GM12878 (cell line): Measurements from ENCODE around the gene TGM2. TPM values are rescaled to one million over a fixed set of nuclear protein-coding genes. Genes with fewer than 3 reads are reported as not detected.
"Not testable (repeated sequence)": the region's sequence is repeated elsewhere in the genome, so short reads cannot be mapped to it uniquely, and the experiment has no call there.

Source experiments
- ATAC-seq: fragments of 200-7000 bp; cut with Tn5 transposase; 3 replicates; pipeline ENCODE4 v1.9.1; 2020; ENCODE audit warnings: mild to moderate bottlenecking, moderate library complexity
- BruUV-seq: library from RNA; stranded (reverse); fragments of 400-500 nt; replicated peaks from 2 replicates; lab custom pipeline; 2021; lab: Mats Ljungman, UMichigan
- CTCF ChIA-PET: fragments of 300-600 bp; sonication (Branson Sonifier 250); formaldehyde crosslinking; extraction: SDS; loops from one replicate; lab custom pipeline; 2021; ENCODE audit warnings: inconsistent platforms; lab: Yijun Ruan, JAX
- POLR2A ChIA-PET: fragments of 350-600 bp; formaldehyde crosslinking; extraction: SDS; loops from one replicate; lab custom pipeline; 2021; ENCODE audit warnings: inconsistent platforms; lab: Charles Lee
- RAD21 ChIA-PET: fragments of 300-600 bp; sonication (Branson Sonifier 250); formaldehyde crosslinking; loops from one replicate; lab custom pipeline; 2023; ENCODE audit warnings: antibody characterized with exemption; ENCODE audit not compliant: unreplicated experiment; lab: Charles Lee
- SMC1A ChIA-PET: fragments of 300-600 bp; sonication (Branson Sonifier 250); formaldehyde crosslinking; loops from one replicate; lab custom pipeline; 2023; ENCODE audit not compliant: unreplicated experiment, uncharacterized antibody; lab: Charles Lee
- DNase-seq: peaks from one replicate; pipeline ENCODE4 v3.0.0-alpha.2; 2011; ENCODE audit warnings: low read depth, low spot score
- FAIRE-seq: peaks from 3 replicates; lab custom pipeline; 2011; peaks lifted over from hg19 to GRCh38; lab: Jason Lieb, UNC
- H2AFZ ChIP-seq: 2 replicates; pipeline ENCODE4 v1.6.0; 2011; ENCODE audit warnings: low read depth, low read length, control low read depth; ENCODE audit not compliant: control insufficient read depth
- H3K27ac ChIP-seq: 2 replicates; pipeline ENCODE4 v1.5.1; 2011; ENCODE audit warnings: control low read depth; ENCODE audit not compliant: control insufficient read depth, insufficient read depth
- H3K27me3 ChIP-seq, 2 experiments: replicated peaks in 1 of 2; 2 replicates each; pipeline versions ENCODE4 v1.6.0 to v1.6.1; 2011; ENCODE audit warnings: low read length in 1 of 2; ENCODE audit not compliant: control insufficient read depth in 2 of 2, insufficient read depth in 2 of 2
- H3K36me3 ChIP-seq, 2 experiments: 2 replicates each; pipeline ENCODE4 v1.5.1; 2011; ENCODE audit warnings: low read length in 1 of 2; ENCODE audit not compliant: control insufficient read depth in 2 of 2, insufficient read depth in 2 of 2
- H3K4me1 ChIP-seq: 2 replicates; pipeline ENCODE4 v1.6.1; 2011; ENCODE audit warnings: mild to moderate bottlenecking, low read length, moderate library complexity, mixed read lengths; ENCODE audit not compliant: control insufficient read depth, insufficient read depth
- H3K4me2 ChIP-seq: 2 replicates; pipeline ENCODE4 v1.6.0; 2011; ENCODE audit warnings: control low read depth; ENCODE audit not compliant: control insufficient read depth, insufficient read depth
- H3K4me3 ChIP-seq: fragments of 200-600 bp; sonication (generic); 2 replicates; pipeline ENCODE4 v1.5.1; 2016
- H3K79me2 ChIP-seq: 2 replicates; pipeline ENCODE4 v1.6.0; 2011; ENCODE audit warnings: low read length; ENCODE audit not compliant: control insufficient read depth, insufficient read depth
- H3K9ac ChIP-seq: 2 replicates; pipeline ENCODE4 v1.8.0; 2011; ENCODE audit warnings: low read length, control low read depth, mixed read lengths; ENCODE audit not compliant: control insufficient read depth, insufficient read depth
- H3K9me3 ChIP-seq: replicated peaks from 3 replicates; pipeline ENCODE4 v1.5.1; 2011; ENCODE audit warnings: mild to moderate bottlenecking, low read length; ENCODE audit not compliant: control insufficient read depth, insufficient read depth
- H4K20me1 ChIP-seq: 2 replicates; pipeline ENCODE4 v1.6.0; 2011; ENCODE audit not compliant: control insufficient read depth, insufficient read depth
- SPI1 ChIP-seq: IDR thresholded peaks from 2 replicates; pipeline ENCODE4 v1.6.1; 2011; ENCODE audit warnings: low read depth, mild to moderate bottlenecking, low read length, moderate library complexity, borderline replicate concordance; ENCODE audit not compliant: insufficient read depth
- WGBS: methylation state at CpG from one replicate; pipeline ENCODE4 v1.1.6; 2016; ENCODE audit warnings: low lambda C conversion rate; ENCODE audit not compliant: insufficient replicate concordance, insufficient coverage; ENCODE audit errors: missing lambda C conversion rate; 5-methylcytosine and 5-hydroxymethylcytosine counted together
- in situ Hi-C: fragments of 300-500 bp; cut with MboI; formaldehyde crosslinking; loops from 9 replicates; pipeline ENCODE4 v1.14.3; 2018; ENCODE audit warnings: mixed read lengths
- intact Hi-C: fragments of 100-400 bp; cut with micrococcal nuclease; formaldehyde crosslinking; loops from one replicate; pipeline ENCODE4 v1.14.2; 2022; ENCODE audit not compliant: unreplicated experiment
- polyA plus RNA-seq, 11 experiments: library from polyadenylated mRNA; depleted of rRNA in 4 of 11; unstranded in 6 of 11; stranded (reverse) in 5 of 11; fragments of >200 nt; fragmentation: Nextera tagmentation in 4 of 11; fragmentation: Illumina TruSeq in 1 of 11; extraction: Ambion mirVana in 4 of 11; extraction: Trizol in 1 of 11; gene quantifications; 1 replicate in 1 of 11; 2 replicates in 10 of 11; pipeline versions ENCODE4 v1.2.1 to v1.2.3, GENCODE V29; 2011 to 2016; ENCODE audit warnings: inconsistent platforms in 2 of 11, missing spikeins in 2 of 11, low read depth in 1 of 11
- total RNA-seq, 4 experiments: library from RNA; depleted of rRNA in 3 of 4; stranded (reverse); fragments of >200 nt in 3 of 4; fragmentation: Illumina TruSeq in 1 of 4; extraction: Trizol in 1 of 4; gene quantifications; 2 replicates each; pipeline versions ENCODE4 v1.2.1 to v1.2.3, GENCODE V29; 2013 to 2021
- TF ChIP-seq, protein P1 (sequence below): fragments of 450-650 bp; IDR thresholded peaks from 2 replicates; pipeline ENCODE4 v1.6.1; 2016; ENCODE audit warnings: mild to moderate bottlenecking, moderate library complexity, borderline replicate concordance
- TF ChIP-seq, protein P2 (sequence below), 3 experiments: IDR thresholded peaks in 2 of 3; conservative IDR thresholded peaks in 1 of 3; 2 replicates each; pipeline ENCODE4 v1.5.1; 2011; ENCODE audit warnings: low read depth in 3 of 3, low read length in 3 of 3, mild to moderate bottlenecking in 3 of 3, control low read depth in 2 of 3, moderate library complexity in 2 of 3, inconsistent platforms in 1 of 3, mixed read lengths in 1 of 3; ENCODE audit not compliant: control insufficient read depth in 2 of 3, insufficient read depth in 1 of 3; ENCODE audit errors: extremely low read depth in 1 of 3

Gene TGM2
- total and polyA plus RNA-seq, 10 of the 15 experiments (the other 5 are each of a cell fraction or from before 2014, with no cell fraction given) = 0.11 to 1.9 (median 0.51) TPM

DNA sequence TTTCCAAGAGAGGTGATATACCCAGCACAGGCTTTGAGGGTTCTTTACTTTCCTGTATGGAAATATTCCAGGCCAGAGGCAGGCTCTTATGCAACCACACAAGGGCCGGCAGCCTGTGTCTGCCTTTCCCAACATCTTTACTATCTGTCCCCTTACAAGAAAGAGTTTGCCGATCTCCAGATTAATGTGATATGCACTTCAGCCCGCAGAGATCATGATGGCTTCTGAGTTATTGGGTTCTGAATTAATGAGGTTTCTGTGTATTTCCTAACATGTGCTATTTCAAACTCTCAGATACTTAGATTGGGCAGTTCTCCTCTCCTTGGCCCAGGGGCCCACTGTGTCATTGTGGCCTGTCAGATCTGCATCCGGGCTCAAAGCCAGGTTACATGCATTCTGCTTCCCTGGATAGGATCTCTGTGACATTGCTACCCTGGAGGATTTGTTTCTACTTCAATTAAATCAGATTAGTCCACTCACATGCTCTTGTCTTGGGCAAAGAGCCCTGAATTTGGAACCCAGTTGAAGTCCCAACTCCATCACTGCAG, 56.6 kb downstream of the TGM2 start (continued):
- TF ChIP-seq, protein P1, sequence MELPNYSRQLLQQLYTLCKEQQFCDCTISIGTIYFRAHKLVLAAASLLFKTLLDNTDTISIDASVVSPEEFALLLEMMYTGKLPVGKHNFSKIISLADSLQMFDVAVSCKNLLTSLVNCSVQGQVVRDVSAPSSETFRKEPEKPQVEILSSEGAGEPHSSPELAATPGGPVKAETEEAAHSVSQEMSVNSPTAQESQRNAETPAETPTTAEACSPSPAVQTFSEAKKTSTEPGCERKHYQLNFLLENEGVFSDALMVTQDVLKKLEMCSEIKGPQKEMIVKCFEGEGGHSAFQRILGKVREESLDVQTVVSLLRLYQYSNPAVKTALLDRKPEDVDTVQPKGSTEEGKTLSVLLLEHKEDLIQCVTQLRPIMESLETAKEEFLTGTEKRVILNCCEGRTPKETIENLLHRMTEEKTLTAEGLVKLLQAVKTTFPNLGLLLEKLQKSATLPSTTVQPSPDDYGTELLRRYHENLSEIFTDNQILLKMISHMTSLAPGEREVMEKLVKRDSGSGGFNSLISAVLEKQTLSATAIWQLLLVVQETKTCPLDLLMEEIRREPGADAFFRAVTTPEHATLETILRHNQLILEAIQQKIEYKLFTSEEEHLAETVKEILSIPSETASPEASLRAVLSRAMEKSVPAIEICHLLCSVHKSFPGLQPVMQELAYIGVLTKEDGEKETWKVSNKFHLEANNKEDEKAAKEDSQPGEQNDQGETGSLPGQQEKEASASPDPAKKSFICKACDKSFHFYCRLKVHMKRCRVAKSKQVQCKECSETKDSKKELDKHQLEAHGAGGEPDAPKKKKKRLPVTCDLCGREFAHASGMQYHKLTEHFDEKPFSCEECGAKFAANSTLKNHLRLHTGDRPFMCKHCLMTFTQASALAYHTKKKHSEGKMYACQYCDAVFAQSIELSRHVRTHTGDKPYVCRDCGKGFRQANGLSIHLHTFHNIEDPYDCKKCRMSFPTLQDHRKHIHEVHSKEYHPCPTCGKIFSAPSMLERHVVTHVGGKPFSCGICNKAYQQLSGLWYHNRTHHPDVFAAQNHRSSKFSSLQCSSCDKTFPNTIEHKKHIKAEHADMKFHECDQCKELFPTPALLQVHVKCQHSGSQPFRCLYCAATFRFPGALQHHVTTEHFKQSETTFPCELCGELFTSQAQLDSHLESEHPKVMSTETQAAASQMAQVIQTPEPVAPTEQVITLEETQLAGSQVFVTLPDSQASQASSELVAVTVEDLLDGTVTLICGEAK = no peak
- TF ChIP-seq SPI1 = no peak
- TF ChIP-seq, protein P2, sequence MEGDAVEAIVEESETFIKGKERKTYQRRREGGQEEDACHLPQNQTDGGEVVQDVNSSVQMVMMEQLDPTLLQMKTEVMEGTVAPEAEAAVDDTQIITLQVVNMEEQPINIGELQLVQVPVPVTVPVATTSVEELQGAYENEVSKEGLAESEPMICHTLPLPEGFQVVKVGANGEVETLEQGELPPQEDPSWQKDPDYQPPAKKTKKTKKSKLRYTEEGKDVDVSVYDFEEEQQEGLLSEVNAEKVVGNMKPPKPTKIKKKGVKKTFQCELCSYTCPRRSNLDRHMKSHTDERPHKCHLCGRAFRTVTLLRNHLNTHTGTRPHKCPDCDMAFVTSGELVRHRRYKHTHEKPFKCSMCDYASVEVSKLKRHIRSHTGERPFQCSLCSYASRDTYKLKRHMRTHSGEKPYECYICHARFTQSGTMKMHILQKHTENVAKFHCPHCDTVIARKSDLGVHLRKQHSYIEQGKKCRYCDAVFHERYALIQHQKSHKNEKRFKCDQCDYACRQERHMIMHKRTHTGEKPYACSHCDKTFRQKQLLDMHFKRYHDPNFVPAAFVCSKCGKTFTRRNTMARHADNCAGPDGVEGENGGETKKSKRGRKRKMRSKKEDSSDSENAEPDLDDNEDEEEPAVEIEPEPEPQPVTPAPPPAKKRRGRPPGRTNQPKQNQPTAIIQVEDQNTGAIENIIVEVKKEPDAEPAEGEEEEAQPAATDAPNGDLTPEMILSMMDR (IDR thresholded peaks at IDR 0.05 in 2 of 3, conservative IDR thresholded peaks at IDR 0.05 in 1 of 3; ENCODE audit: control insufficient read depth in 2 of 3, extremely low read depth in 1 of 3, insufficient read depth in 1 of 3, low read depth in 3 of 3, low read length in 3 of 3) = no peak

DNA sequence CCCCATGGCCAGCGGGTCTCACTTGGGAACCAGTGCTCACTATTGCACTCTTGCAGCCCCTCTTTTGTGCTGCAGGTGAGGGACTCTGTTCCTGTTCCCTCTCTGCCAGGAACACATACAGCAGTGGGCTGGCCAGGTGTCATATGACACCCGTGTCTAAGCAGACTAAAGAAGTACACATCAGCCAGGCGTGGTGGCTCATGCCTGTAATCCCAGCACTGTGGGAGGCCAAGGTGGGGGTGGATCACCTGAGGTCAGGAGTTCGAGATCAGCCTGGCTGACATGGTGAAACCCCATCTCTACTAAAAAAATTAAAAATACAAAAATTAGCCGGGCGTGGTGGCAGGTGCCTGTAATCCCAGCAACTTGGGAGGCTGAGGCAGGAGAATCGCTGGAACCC, 57.2 kb downstream of the TGM2 start:
- H3K36me3 ChIP-seq, BruUV-seq, ATAC-seq, H3K9me3 ChIP-seq, H3K27me3 ChIP-seq, H3K4me1 ChIP-seq, FAIRE-seq, RAD21 ChIA-PET, POLR2A ChIA-PET, SMC1A ChIA-PET, H3K79me2 ChIP-seq, H3K27ac ChIP-seq, H3K4me3 ChIP-seq, DNase-seq, H2AFZ ChIP-seq, in situ Hi-C loops, H3K9ac ChIP-seq, intact Hi-C loops, H4K20me1 ChIP-seq, CTCF ChIA-PET, H3K4me2 ChIP-seq: not testable (repeated sequence)
- 80% methylated on average over 7 of the region's 7 CpGs for WGBS

DNA sequence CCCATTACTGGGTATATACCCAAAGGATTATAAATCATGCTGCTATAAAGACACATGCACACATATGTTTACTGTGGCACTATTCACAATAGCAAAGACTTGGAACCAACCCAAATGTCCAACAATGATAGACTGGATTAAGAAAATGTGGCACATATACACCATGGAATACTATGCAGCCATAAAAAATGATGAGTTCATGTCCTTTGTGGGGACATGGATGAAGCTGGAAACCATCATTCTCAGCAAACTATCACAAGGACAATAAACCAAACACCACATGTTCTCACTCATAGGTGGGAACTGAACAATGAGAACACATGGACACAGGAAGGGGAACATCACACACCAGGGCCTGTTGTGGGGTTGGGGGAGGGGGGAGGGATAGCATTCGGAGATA, 57.7 kb downstream of the TGM2 start:
- H3K4me1 ChIP-seq, RAD21 ChIA-PET, H3K27ac ChIP-seq, H3K4me2 ChIP-seq, CTCF ChIA-PET, H2AFZ ChIP-seq, H3K36me3 ChIP-seq, H3K79me2 ChIP-seq, H3K27me3 ChIP-seq, ATAC-seq, POLR2A ChIA-PET, DNase-seq, BruUV-seq, FAIRE-seq, H3K4me3 ChIP-seq, SMC1A ChIA-PET, H4K20me1 ChIP-seq, intact Hi-C loops, H3K9ac ChIP-seq, in situ Hi-C loops, H3K9me3 ChIP-seq: not testable (repeated sequence)
- no CpG with 5 or more reads among the region's 1 CpG for WGBS
